Naive thymus-derived CD4-positive, alpha-beta T cell (primary cell): Measurements from ENCODE around the gene IL1RAPL1. TPM values are rescaled to one million over a fixed set of nuclear protein-coding genes. Genes with fewer than 3 reads are reported as not detected.

ENCODE experiments used
- ATAC-seq: fragments of 150-1000 bp; cut with Tn5 transposase; 2 replicates; pipeline ENCODE4 v1.10.0; 2021; ENCODE audit warnings: mild to moderate bottlenecking, moderate library complexity
- CTCF ChIA-PET: fragments of 350-600 bp; sonication (Branson Sonifier 250); formaldehyde crosslinking; loops from one replicate; lab custom pipeline; 2021; ENCODE audit warnings: antibody characterized with exemption; lab: Charles Lee
- POLR2A ChIA-PET: fragments of 350-600 bp; sonication (Branson Sonifier 250); formaldehyde crosslinking; loops from one replicate; lab custom pipeline; 2021; ENCODE audit warnings: antibody characterized with exemption, inconsistent platforms; lab: Charles Lee
- DNase-seq, 9 donors: peaks; one replicate each; pipeline versions ENCODE4 v3.0.0 to v3.0.0-alpha.2; 2020 to 2022; ENCODE audit warnings: mixed read lengths in 1 of 9
- H3K27ac ChIP-seq: one replicate; pipeline ENCODE4 v1.7.0; 2013; ENCODE audit warnings: mild to moderate bottlenecking, low read depth, low read length, moderate library complexity
- H3K27me3 ChIP-seq, 2 donors: one replicate each; pipeline ENCODE4 v1.7.0; 2013; ENCODE audit warnings: low read length in 2 of 2, mild to moderate bottlenecking in 2 of 2, moderate library complexity in 2 of 2; ENCODE audit not compliant: control insufficient read depth in 2 of 2, insufficient read depth in 2 of 2
- H3K36me3 ChIP-seq, 3 experiments: 1 replicate in 2 of 3; 2 replicates in 1 of 3; pipeline ENCODE4 v1.7.0; 2013; ENCODE audit warnings: low read length in 3 of 3, mild to moderate bottlenecking in 3 of 3, moderate library complexity in 1 of 3; ENCODE audit not compliant: insufficient read depth in 3 of 3, control insufficient read depth in 2 of 3
- H3K4me1 ChIP-seq, 2 donors: one replicate each; pipeline ENCODE4 v1.7.0; 2013; ENCODE audit warnings: low read length in 2 of 2, mild to moderate bottlenecking in 2 of 2, moderate library complexity in 1 of 2; ENCODE audit not compliant: control insufficient read depth in 2 of 2, insufficient read depth in 2 of 2
- H3K4me3 ChIP-seq: 2 replicates; pipeline ENCODE4 v1.7.0; 2013; ENCODE audit warnings: mild to moderate bottlenecking, low read length
- H3K9me3 ChIP-seq, 3 experiments: 1 replicate in 2 of 3; 2 replicates in 1 of 3; pipeline ENCODE4 v1.7.0; 2013; ENCODE audit warnings: low read length in 3 of 3; ENCODE audit not compliant: control insufficient read depth in 2 of 3
- H3K27ac Mint-ChIP-seq, 9 donors: one replicate each; pipeline ENCODE4 v1.8.0; 2020 to 2022; ENCODE audit warnings: mixed read lengths in 9 of 9, mild to moderate bottlenecking in 8 of 9, moderate library complexity in 5 of 9, inconsistent platforms in 2 of 9
- H3K27me3 Mint-ChIP-seq, 5 donors: one replicate each; pipeline ENCODE4 v1.8.0; 2021 to 2022; ENCODE audit warnings: mixed read lengths in 5 of 5, mild to moderate bottlenecking in 1 of 5
- H3K36me3 Mint-ChIP-seq, 5 donors: one replicate each; pipeline ENCODE4 v1.8.0; 2020 to 2022; ENCODE audit warnings: mixed read lengths in 5 of 5, mild to moderate bottlenecking in 3 of 5, inconsistent platforms in 1 of 5
- H3K4me1 Mint-ChIP-seq, 7 donors: one replicate each; pipeline ENCODE4 v1.8.0; 2020 to 2022; ENCODE audit warnings: mixed read lengths in 7 of 7, mild to moderate bottlenecking in 3 of 7, inconsistent platforms in 1 of 7
- H3K4me3 Mint-ChIP-seq, 10 donors: one replicate each; pipeline ENCODE4 v1.8.0; 2020 to 2022; ENCODE audit warnings: mild to moderate bottlenecking in 10 of 10, mixed read lengths in 10 of 10, moderate library complexity in 6 of 10, inconsistent platforms in 2 of 10
- H3K9me3 Mint-ChIP-seq, 11 donors: one replicate each; pipeline ENCODE4 v1.8.0; 2020 to 2022; ENCODE audit warnings: mixed read lengths in 11 of 11, mild to moderate bottlenecking in 4 of 11, inconsistent platforms in 1 of 11, moderate library complexity in 1 of 11
- intact Hi-C, 2 donors: fragments of 100-400 bp; cut with micrococcal nuclease; formaldehyde crosslinking; loops; one replicate each; pipeline ENCODE4 v1.15.1; 2023
- polyA plus RNA-seq, 2 donors: library from polyadenylated mRNA; unstranded; fragments of 300-500 nt; fragmentation: Illumina TruSeq; gene quantifications; one replicate each; pipeline ENCODE4 v1.2.3, GENCODE V29; 2021
- total RNA-seq, 6 experiments: library from RNA in 5 of 6; stranded (reverse) in 5 of 6; gene quantifications; 1 replicate in 5 of 6; 2 replicates in 1 of 6; pipeline ENCODE4 v1.2.3 and lab custom pipeline; 2021 to 2026

IL1RAPL1 gene
- total and polyA plus RNA-seq, 7 experiments from 2014 or later = not detected

GRCh38 chrX:29471829-29472228 is 884.6 kb downstream of the IL1RAPL1 start:
- Mint-ChIP-seq H3K4me1 (no peaks in the 10 kb centered on the region), H3K27ac (no peak overlapping the region), H3K36me3 (no peaks in the 10 kb centered on the region), H3K4me3 (no peak overlapping the region), H3K9me3 (peaks cover 0 to 4% (median 0%) of the 10 kb centered on the region in 11 donors), H3K27me3 (no peaks in the 10 kb centered on the region)
- CTCF ChIA-PET = no interaction called here
- no peak for DNase-seq
- Histone ChIP-seq H3K36me3 (no peaks in the 10 kb centered on the region), H3K4me1 (no peaks in the 10 kb centered on the region), H3K27me3 (no peaks in the 10 kb centered on the region), H3K4me3 (no peak overlapping the region), H3K27ac (no peak overlapping the region), H3K9me3 (no peaks in the 10 kb centered on the region)
- no peak for ATAC-seq
- intact Hi-C loops = no loop called here
- POLR2A ChIA-PET = no interaction called here

- ChIA-PET CTCF (no interaction called here), POLR2A (no interaction called here)
- no peaks in the 10 kb centered on the region for H3K36me3 ChIP-seq
Observed at GRCh38 chrX:29477878-29478277, 890.6 kb downstream of the IL1RAPL1 start.

GRCh38 chrX:29478336-29479069 is 891.3 kb downstream of the IL1RAPL1 start:
- intact Hi-C loops = no loop called here
- Mint-ChIP-seq H3K36me3 (no peaks in the 10 kb centered on the region), H3K9me3 (peaks cover 0 to 5% (median 1%) of the 10 kb centered on the region in 11 donors), H3K27me3 (no peaks in the 10 kb centered on the region), H3K27ac (no peak overlapping the region), H3K4me1 (peaks cover 0 to 3% (median 0%) of the 10 kb centered on the region in 7 donors), H3K4me3 (no peak overlapping the region)
- ATAC-seq (no peak), DNase-seq (no peak)
- Histone ChIP-seq H3K4me1 (no peaks in the 10 kb centered on the region), H3K27me3 (no peaks in the 10 kb centered on the region), H3K4me3 (no peak overlapping the region), H3K36me3 (no peaks in the 10 kb centered on the region), H3K27ac (no peak overlapping the region), H3K9me3 (no peaks in the 10 kb centered on the region)
- ChIA-PET CTCF (no interaction called here), POLR2A (no interaction called here)

More at GRCh38 chrX:29477878-29478277, 890.6 kb downstream of the IL1RAPL1 start:
- Mint-ChIP-seq H3K27ac (no peak overlapping the region), H3K27me3 (no peaks in the 10 kb centered on the region), H3K4me3 (no peak overlapping the region), H3K4me1 (peaks cover 0 to 3% (median 0%) of the 10 kb centered on the region in 7 donors), H3K36me3 (no peaks in the 10 kb centered on the region), H3K9me3 (peaks cover 0 to 5% (median 1%) of the 10 kb centered on the region in 11 donors)
- Histone ChIP-seq H3K27ac (no peak overlapping the region), H3K4me1 (no peaks in the 10 kb centered on the region), H3K4me3 (no peak overlapping the region), H3K27me3 (no peaks in the 10 kb centered on the region), H3K9me3 (no peaks in the 10 kb centered on the region)
- intact Hi-C loops = no loop called here
- no peak for DNase-seq
- no peak for ATAC-seq

- peaks cover 0 to 4% (median 0%) of the 10 kb centered on the region in 11 donors for H3K9me3 Mint-ChIP-seq
- Histone ChIP-seq H3K36me3 (no peaks in the 10 kb centered on the region), H3K4me3 (no peak overlapping the region), H3K27me3 (no peaks in the 10 kb centered on the region), H3K4me1 (no peaks in the 10 kb centered on the region), H3K27ac (no peak overlapping the region), H3K9me3 (no peaks in the 10 kb centered on the region)
- ATAC-seq (no peak), DNase-seq (no peak)
- H3K27ac Mint-ChIP-seq = no peak overlapping the region
- intact Hi-C loops = no loop called here
- no peaks in the 10 kb centered on the region for H3K27me3 Mint-ChIP-seq
- ChIA-PET POLR2A (no interaction called here), CTCF (no interaction called here)
- H3K4me1 Mint-ChIP-seq = no peaks in the 10 kb centered on the region
- no peaks in the 10 kb centered on the region for H3K36me3 Mint-ChIP-seq
- H3K4me3 Mint-ChIP-seq = no peak overlapping the region
Observed at GRCh38 chrX:29487214-29487613, 900.0 kb downstream of the IL1RAPL1 start.

DNA sequence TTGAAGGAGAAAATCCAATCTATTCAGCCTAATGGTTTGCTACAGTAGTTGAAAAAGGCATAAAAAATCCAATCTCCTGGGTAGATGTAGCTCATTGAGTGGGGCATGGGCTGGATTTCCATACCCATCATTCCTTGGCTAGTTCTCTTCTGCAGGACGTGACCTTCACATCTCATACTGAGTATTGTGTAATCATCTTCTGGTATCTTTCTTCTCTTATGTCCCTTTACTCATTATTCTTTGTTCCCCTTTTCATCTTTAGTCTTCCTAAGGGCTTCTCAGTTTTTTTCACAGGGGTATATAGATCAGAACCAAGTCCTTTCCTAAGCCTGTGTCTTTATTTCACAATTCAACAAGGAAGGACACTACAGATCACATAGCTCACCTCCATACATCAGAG is 900.5 kb downstream of the IL1RAPL1 start:
- Mint-ChIP-seq H3K4me1 (no peaks in the 10 kb centered on the region), H3K9me3 (peaks cover 0 to 4% (median 0%) of the 10 kb centered on the region in 11 donors), H3K4me3 (no peak overlapping the region), H3K27ac (no peak overlapping the region), H3K36me3 (no peaks in the 10 kb centered on the region), H3K27me3 (no peaks in the 10 kb centered on the region)
- intact Hi-C loops = no loop called here
- POLR2A ChIA-PET = no interaction called here
- no peak overlapping the region for H3K4me3 ChIP-seq
- H3K36me3 ChIP-seq = no peaks in the 10 kb centered on the region
- no peaks in the 10 kb centered on the region for H3K9me3 ChIP-seq
- no peaks in the 10 kb centered on the region for H3K4me1 ChIP-seq
- no peak for DNase-seq
- no peak overlapping the region for H3K27ac ChIP-seq
- no peak for ATAC-seq
- H3K27me3 ChIP-seq = no peaks in the 10 kb centered on the region
- CTCF ChIA-PET = no interaction called here

DNA sequence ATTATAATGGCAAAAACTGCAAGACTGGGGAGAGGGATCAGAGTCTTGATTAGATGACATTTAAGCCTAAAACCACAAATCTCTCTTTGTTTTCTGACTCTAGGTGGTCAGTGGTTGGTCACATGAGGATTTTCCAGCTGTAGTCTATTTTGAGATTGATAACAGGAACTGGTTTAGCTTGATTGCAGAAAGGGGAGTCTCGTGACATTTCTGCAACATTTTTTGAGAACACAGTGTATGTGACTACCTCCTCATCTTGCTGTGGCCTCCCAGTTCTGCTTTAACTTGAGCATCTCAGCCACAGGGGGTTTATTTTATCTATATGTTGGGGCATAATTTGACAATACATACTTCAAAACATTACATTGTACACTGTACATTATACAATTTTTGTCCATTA is 901.7 kb downstream of the IL1RAPL1 start:
- Mint-ChIP-seq H3K27me3 (no peaks in the 10 kb centered on the region), H3K9me3 (peaks cover 0 to 4% (median 0%) of the 10 kb centered on the region in 11 donors), H3K27ac (no peak overlapping the region), H3K4me1 (no peaks in the 10 kb centered on the region), H3K36me3 (no peaks in the 10 kb centered on the region), H3K4me3 (no peak overlapping the region)
- no peak for DNase-seq
- H3K27me3 ChIP-seq = no peaks in the 10 kb centered on the region
- no peak overlapping the region for H3K27ac ChIP-seq
- no peaks in the 10 kb centered on the region for H3K4me1 ChIP-seq
- H3K4me3 ChIP-seq = no peak overlapping the region
- intact Hi-C loops = no loop called here
- no peaks in the 10 kb centered on the region for H3K36me3 ChIP-seq
- CTCF ChIA-PET = interaction anchor here (0.7 kb wide), 1 partner anchor 19 kb away, joined by 4 read pairs; no protein-coding TSS in a partner anchor
- no peak for ATAC-seq
- POLR2A ChIA-PET = no interaction called here
- no peaks in the 10 kb centered on the region for H3K9me3 ChIP-seq

- Mint-ChIP-seq H3K36me3 (no peaks in the 10 kb centered on the region), H3K4me1 (no peaks in the 10 kb centered on the region), H3K9me3 (peaks cover 0 to 2% (median 0%) of the 10 kb centered on the region in 11 donors), H3K4me3 (no peak overlapping the region), H3K27me3 (no peaks in the 10 kb centered on the region), H3K27ac (no peak overlapping the region)
- no peak for DNase-seq
- Histone ChIP-seq H3K27me3 (no peaks in the 10 kb centered on the region), H3K4me1 (no peaks in the 10 kb centered on the region), H3K36me3 (no peaks in the 10 kb centered on the region), H3K27ac (no peak overlapping the region), H3K9me3 (no peaks in the 10 kb centered on the region), H3K4me3 (no peak overlapping the region)
- intact Hi-C loops = no loop called here
- ChIA-PET CTCF (no interaction called here), POLR2A (no interaction called here)
- no peak for ATAC-seq
Observed at GRCh38 chrX:29490606-29491005, 903.4 kb downstream of the IL1RAPL1 start.
